ENCODE measurements around the gene PIAS2.
A peak's percentile ranks its signal among the peaks of the same experiment; 100 is the strongest.

PIAS2 gene

DNA sequence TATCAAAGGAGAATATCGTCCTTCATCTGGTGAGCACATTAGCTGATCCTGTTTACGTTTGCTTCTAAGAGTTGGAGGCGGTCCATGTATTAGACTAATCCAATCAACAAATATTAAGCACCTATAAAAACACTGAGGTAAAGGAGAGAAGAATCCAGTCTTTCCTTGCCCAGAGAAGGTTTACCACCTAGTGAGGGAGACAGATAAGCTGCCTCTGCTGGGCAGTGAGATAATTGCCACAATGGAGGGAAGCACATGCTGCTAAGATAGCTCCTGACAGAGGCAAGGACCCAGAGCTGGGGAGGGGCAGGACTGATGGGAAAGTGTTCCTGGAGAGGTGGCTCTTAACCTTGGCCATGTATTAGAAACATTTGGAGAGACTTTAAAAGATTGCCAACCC lies 123.7 kb downstream of the PIAS2 start:
- Histone ChIP-seq H3K79me2 (ENCODE audit: low read length) (no peaks in the 10 kb centered on the region), H3K27ac (ENCODE audit: low read length) (no peak overlapping the region), H3K9me3 (ENCODE audit: insufficient read depth, low read length) (no peaks in the 10 kb centered on the region), H4K20me1 (ENCODE audit: insufficient read depth, low read length) (no peaks in the 10 kb centered on the region), H3K9ac (ENCODE audit: low read length) (no peak overlapping the region), H2AFZ (ENCODE audit: low read depth, low read length) (no peak overlapping the region), H3K4me1 (ENCODE audit: low read length) (no peaks in the 10 kb centered on the region), H3K4me3 (ENCODE audit: low read length) (no peak overlapping the region), H3K27me3 (ENCODE audit: low read depth, low read length) (no peaks in the 10 kb centered on the region), H3K36me3 (replicated peaks; ENCODE audit: low read depth, low read length) (no peaks in the 10 kb centered on the region), H3K4me2 (ENCODE audit: low read length) (no peak overlapping the region)
- TF ChIP-seq, protein P1, sequence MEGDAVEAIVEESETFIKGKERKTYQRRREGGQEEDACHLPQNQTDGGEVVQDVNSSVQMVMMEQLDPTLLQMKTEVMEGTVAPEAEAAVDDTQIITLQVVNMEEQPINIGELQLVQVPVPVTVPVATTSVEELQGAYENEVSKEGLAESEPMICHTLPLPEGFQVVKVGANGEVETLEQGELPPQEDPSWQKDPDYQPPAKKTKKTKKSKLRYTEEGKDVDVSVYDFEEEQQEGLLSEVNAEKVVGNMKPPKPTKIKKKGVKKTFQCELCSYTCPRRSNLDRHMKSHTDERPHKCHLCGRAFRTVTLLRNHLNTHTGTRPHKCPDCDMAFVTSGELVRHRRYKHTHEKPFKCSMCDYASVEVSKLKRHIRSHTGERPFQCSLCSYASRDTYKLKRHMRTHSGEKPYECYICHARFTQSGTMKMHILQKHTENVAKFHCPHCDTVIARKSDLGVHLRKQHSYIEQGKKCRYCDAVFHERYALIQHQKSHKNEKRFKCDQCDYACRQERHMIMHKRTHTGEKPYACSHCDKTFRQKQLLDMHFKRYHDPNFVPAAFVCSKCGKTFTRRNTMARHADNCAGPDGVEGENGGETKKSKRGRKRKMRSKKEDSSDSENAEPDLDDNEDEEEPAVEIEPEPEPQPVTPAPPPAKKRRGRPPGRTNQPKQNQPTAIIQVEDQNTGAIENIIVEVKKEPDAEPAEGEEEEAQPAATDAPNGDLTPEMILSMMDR (IDR thresholded peaks at IDR 0.05; ENCODE audit: low read depth, low read length) = no peak
- TF ChIP-seq EZH2phosphoT487 (IDR thresholded peaks at IDR 0.05; ENCODE audit: low read depth) = no peak

DNA sequence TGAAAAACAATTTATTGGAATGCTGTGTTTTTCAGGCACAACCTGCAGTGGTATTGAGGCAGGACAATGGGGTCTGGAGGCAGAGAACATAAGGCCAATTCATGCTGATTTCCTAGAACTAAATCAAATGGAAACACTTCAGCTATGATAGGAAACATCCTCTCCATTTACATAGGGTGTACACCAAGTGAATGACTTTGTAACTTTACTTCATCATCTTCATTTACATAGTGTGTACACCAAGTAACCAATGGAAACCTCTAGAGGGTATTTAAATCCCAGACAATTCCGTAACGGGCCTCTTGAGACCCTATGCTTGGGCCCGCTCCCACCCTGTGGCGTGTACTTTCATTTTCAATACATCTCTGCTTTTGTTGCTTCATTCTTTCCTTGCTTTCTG lies 128.2 kb downstream of the PIAS2 start:
- Histone ChIP-seq H3K79me2 (ENCODE audit: low read length) (no peaks in the 10 kb centered on the region), H3K4me1 (ENCODE audit: low read length) (no peaks in the 10 kb centered on the region), H4K20me1 (ENCODE audit: insufficient read depth, low read length) (no peaks in the 10 kb centered on the region), H3K27ac (ENCODE audit: low read length) (no peak overlapping the region), H3K27me3 (ENCODE audit: low read depth, low read length) (no peaks in the 10 kb centered on the region), H3K4me2 (ENCODE audit: low read length) (no peak overlapping the region), H3K9ac (ENCODE audit: low read length) (no peak overlapping the region), H2AFZ (ENCODE audit: low read depth, low read length) (no peak overlapping the region), H3K4me3 (ENCODE audit: low read length) (no peak overlapping the region), H3K36me3 (replicated peaks; ENCODE audit: low read depth, low read length) (no peaks in the 10 kb centered on the region), H3K9me3 (ENCODE audit: insufficient read depth, low read length) (peaks cover 3% of the 10 kb centered on the region; the same call in 1 of the 2 replicates)
- TF ChIP-seq, protein P1 (IDR thresholded peaks at IDR 0.05; ENCODE audit: low read depth, low read length) = no peak
- TF ChIP-seq EZH2phosphoT487 (IDR thresholded peaks at IDR 0.05; ENCODE audit: low read depth) = no peak

- no peaks in the 10 kb centered on the region for H3K4me1 ChIP-seq (ENCODE audit: low read length)
- TF ChIP-seq, protein P1 (IDR thresholded peaks at IDR 0.05; ENCODE audit: low read depth, low read length) = no peak
- TF ChIP-seq EZH2phosphoT487 (IDR thresholded peaks at IDR 0.05; ENCODE audit: low read depth) = no peak
- no peak overlapping the region for H3K9ac ChIP-seq (ENCODE audit: low read length)
- H3K27me3 ChIP-seq (ENCODE audit: low read depth, low read length) = no peaks in the 10 kb centered on the region
- H4K20me1 ChIP-seq (ENCODE audit: insufficient read depth, low read length) = no peaks in the 10 kb centered on the region
- no peaks in the 10 kb centered on the region for H3K79me2 ChIP-seq (ENCODE audit: low read length)
- peaks cover 3% of the 10 kb centered on the region; the same call in 1 of the 2 replicates for H3K9me3 ChIP-seq (ENCODE audit: insufficient read depth, low read length)
- H2AFZ ChIP-seq (ENCODE audit: low read depth, low read length) = no peak overlapping the region
- no peak overlapping the region for H3K4me2 ChIP-seq (ENCODE audit: low read length)
- H3K4me3 ChIP-seq (ENCODE audit: low read length) = no peak overlapping the region
- H3K27ac ChIP-seq (ENCODE audit: low read length) = no peak overlapping the region
- no peaks in the 10 kb centered on the region for H3K36me3 ChIP-seq (replicated peaks; ENCODE audit: low read depth, low read length)
These were observed 129.6 kb downstream of the PIAS2 start for GRCh38 chr18:46787674-46788073.

GRCh38 chr18:46772357-46772756 lies 144.9 kb downstream of the PIAS2 start:
- no peaks in the 10 kb centered on the region for H3K36me3 ChIP-seq (replicated peaks; ENCODE audit: low read depth, low read length)
- TF ChIP-seq, protein P1 (IDR thresholded peaks at IDR 0.05; ENCODE audit: low read depth, low read length) = peak; percentile 35
- TF ChIP-seq EZH2phosphoT487 (IDR thresholded peaks at IDR 0.05; ENCODE audit: low read depth) = no peak
- no peak overlapping the region for H2AFZ ChIP-seq (ENCODE audit: low read depth, low read length)
- peaks cover 7% of the 10 kb centered on the region for H3K4me1 ChIP-seq (ENCODE audit: low read length)
- H4K20me1 ChIP-seq (ENCODE audit: insufficient read depth, low read length) = no peaks in the 10 kb centered on the region
- no peak overlapping the region for H3K27ac ChIP-seq (ENCODE audit: low read length)
- no peaks in the 10 kb centered on the region for H3K9me3 ChIP-seq (ENCODE audit: insufficient read depth, low read length)
- H3K27me3 ChIP-seq (ENCODE audit: low read depth, low read length) = no peaks in the 10 kb centered on the region
- H3K4me2 ChIP-seq (ENCODE audit: low read length) = no peak overlapping the region
- H3K4me3 ChIP-seq (ENCODE audit: low read length) = no peak overlapping the region
- no peaks in the 10 kb centered on the region for H3K79me2 ChIP-seq (ENCODE audit: low read length)
- no peak overlapping the region for H3K9ac ChIP-seq (ENCODE audit: low read length)
